Ishikawa (cell line): ENCODE results near the gene INPP5J.

ENCODE experiments used
- CEBPB ChIP-seq: IDR thresholded peaks from 2 replicates; pipeline ENCODE4 v1.6.1; 2012
- CREB1 ChIP-seq: IDR thresholded peaks from 2 replicates; pipeline ENCODE4 v1.6.1; 2012; ENCODE audit warnings: low read depth
- EGR1 ChIP-seq: IDR thresholded peaks from 2 replicates; pipeline ENCODE4 v1.6.1; 2012
- EP300 ChIP-seq: IDR thresholded peaks from 2 replicates; pipeline ENCODE4 v1.6.1; 2012; ENCODE audit warnings: borderline replicate concordance
- FOXM1 ChIP-seq: IDR thresholded peaks from 2 replicates; pipeline ENCODE4 v1.6.1; 2012; ENCODE audit warnings: low read depth, borderline replicate concordance
- MAX ChIP-seq: IDR thresholded peaks from 2 replicates; pipeline ENCODE4 v1.6.1; 2012
- NFIC ChIP-seq: IDR thresholded peaks from 2 replicates; pipeline ENCODE4 v1.6.1; 2012
- RAD21 ChIP-seq: IDR thresholded peaks from 2 replicates; pipeline ENCODE4 v1.6.1; 2012; ENCODE audit warnings: low read depth
- REST ChIP-seq: IDR thresholded peaks from 2 replicates; pipeline ENCODE4 v1.6.1; 2012; ENCODE audit warnings: low read depth, mild to moderate bottlenecking
- TAF1 ChIP-seq: IDR thresholded peaks from 2 replicates; pipeline ENCODE4 v1.6.1; 2012; ENCODE audit warnings: low read depth, mild to moderate bottlenecking
- TCF12 ChIP-seq: IDR thresholded peaks from 2 replicates; pipeline ENCODE4 v1.6.1; 2012; ENCODE audit warnings: low read depth
- TEAD4 ChIP-seq: IDR thresholded peaks from 2 replicates; pipeline ENCODE4 v1.6.1; 2012
- YY1 ChIP-seq: IDR thresholded peaks from 2 replicates; pipeline ENCODE4 v1.6.1; 2012; ENCODE audit warnings: low read depth
- ZBTB7A ChIP-seq: IDR thresholded peaks from 2 replicates; pipeline ENCODE4 v1.6.1; 2012; ENCODE audit warnings: low read depth
- TF ChIP-seq, protein P1 (sequence below): IDR thresholded peaks from 2 replicates; pipeline ENCODE4 v1.6.1; 2012

Gene INPP5J

DNA sequence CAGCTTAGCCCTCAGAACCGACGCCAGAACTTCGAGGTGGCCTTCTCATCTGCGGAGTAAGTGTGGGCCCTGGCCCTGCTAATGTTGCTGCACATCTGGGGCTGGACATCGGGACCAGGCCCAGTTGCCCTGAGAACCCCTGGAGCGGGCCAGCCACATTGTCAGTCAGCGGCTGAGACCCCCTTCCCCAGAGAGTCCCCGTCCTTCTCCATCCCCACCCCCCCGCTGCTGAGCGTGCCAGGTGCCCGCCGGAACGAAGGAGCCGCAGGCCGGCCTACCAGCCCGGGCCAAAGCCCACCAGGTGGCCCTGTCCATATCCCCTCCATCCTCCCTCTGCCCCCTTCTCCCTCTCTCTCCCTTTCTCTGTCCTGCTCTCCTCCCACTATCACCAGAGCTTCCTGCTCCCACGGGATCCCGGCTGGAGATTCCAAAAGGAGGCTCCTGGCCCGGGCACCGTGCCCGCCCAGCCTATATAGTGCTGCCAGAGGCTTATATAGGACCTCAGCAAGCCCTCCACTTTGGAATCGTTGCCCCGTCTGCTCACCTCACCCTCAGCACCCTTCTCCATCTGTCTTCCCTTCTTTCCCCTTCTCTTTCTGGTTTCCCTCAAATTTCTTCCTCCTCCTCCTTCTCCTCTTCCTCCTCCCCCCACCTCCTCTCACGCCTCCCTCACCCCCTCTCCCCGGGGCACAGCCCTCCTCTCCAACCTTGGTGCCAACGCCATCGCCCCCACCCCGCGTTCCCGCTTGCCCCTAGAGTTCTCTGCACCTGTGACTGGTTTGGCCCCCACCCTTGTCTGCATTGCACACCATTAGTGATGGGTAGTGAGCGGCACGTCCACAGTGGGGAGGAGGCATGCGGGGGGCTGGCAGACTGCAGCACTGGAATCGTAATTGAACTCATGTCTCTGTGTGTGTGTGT, 22.7 kb upstream of the INPP5J start:
- TF ChIP-seq EGR1 (no peak), TCF12 (no peak), MAX (no peak), REST (no peak), ZBTB7A (no peak), RAD21 (no peak), TEAD4 (no peak), YY1 (no peak), FOXM1 (no peak), CREB1 (no peak), NFIC (no peak), EP300 (no peak)
- TF ChIP-seq, protein P1, sequence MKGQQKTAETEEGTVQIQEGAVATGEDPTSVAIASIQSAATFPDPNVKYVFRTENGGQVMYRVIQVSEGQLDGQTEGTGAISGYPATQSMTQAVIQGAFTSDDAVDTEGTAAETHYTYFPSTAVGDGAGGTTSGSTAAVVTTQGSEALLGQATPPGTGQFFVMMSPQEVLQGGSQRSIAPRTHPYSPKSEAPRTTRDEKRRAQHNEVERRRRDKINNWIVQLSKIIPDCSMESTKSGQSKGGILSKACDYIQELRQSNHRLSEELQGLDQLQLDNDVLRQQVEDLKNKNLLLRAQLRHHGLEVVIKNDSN: no peak

GRCh38 chr22:31100762-31101525, 21.8 kb upstream of the INPP5J start:
- TF ChIP-seq EGR1: no peak

- TF ChIP-seq CEBPB: peak; percentile 27; the same call in 1 of the 2 replicates
- no peak for TF ChIP-seq TAF1
Measured at GRCh38 chr22:31102441-31103081, 20.2 kb upstream of the INPP5J start.

DNA sequence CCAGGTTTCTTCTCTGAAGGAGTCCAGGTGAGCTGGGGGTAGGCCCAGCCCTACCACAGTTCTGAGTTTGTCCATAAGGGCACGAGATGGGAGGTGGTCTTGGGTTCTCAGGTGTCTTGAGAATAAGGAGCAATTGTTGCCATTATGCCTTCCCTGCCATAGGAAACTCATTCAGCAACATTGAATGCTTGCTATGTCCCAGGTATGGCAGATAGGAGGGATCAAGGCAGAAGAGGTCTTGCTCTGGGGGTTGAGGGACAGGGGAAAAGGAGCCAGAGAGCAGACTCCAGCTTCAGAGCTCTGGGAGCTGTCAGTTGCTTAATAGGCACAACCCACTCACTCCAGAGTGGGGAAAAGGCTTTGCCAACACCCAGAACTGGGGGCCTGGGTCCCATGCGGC, 19.7 kb upstream of the INPP5J start:
- TF ChIP-seq CREB1: no peak
- no peak for TF ChIP-seq TAF1
- no peak for TF ChIP-seq EP300
- no peak for TF ChIP-seq NFIC
- no peak for TF ChIP-seq FOXM1

DNA sequence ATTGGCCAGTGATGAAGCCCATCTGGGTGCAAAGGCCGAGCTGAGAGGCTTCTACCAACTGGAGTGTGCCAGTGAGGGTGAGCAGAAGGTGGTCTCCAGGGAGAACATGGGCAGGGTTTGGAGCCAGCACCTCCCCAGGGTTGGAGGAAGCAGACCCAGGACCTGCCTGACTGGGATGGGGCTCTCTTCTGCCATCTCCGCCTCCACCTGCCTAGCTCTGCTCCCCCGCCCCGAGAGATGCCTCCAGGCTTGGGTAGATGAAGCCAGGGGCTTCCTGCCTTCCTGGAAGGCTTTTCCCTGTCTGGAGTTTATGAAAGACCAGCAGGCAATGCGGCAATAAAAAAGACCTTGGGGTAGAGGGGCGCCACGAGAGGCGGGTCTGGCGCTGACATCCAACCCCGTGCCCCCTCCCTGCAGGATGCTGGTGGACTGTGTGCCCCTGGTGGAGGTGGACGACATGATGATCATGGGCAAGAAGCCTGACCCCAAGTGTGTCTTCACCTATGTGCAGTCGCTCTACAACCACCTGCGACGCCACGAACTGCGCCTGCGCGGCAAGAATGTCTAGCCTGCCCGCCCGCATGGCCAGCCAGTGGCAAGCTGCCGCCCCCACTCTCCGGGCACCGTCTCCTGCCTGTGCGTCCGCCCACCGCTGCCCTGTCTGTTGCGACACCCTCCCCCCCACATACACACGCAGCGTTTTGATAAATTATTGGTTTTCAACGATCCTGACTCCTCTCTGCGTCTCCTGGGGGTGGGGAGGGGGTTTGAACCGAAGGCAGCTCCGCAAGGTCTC, 18.7 kb upstream of the INPP5J start:
- TF ChIP-seq CREB1: no peak
- TF ChIP-seq TAF1: no peak
- TF ChIP-seq EP300: no peak
- no peak for TF ChIP-seq MAX
- TF ChIP-seq TEAD4: no peak
- TF ChIP-seq REST: no peak
- no peak for TF ChIP-seq TCF12
- no peak for TF ChIP-seq NFIC
- TF ChIP-seq ZBTB7A: no peak
- no peak for TF ChIP-seq RAD21
- no peak for TF ChIP-seq FOXM1
- no peak for TF ChIP-seq CEBPB
- TF ChIP-seq EGR1: no peak
- TF ChIP-seq, protein P1: no peak
- no peak for TF ChIP-seq YY1
